Stimulated activated CD4-positive, alpha-beta T cell treated with anti-CD3 and anti-CD28 coated beads, Interleukin-4, amount 100 ng/mL, for 1 hour (primary cell): ENCODE data around the gene ZNF775.
"Not testable (repeated sequence)": the region's sequence is repeated elsewhere in the genome, so short reads cannot be mapped to it uniquely, and the experiment has no call there.

Source experiments
- DNase-seq: peaks from one replicate; pipeline ENCODE4 v3.0.0-alpha.2; 2020

Gene ZNF775

GRCh38 chr7:150383710-150384397 lies 4.7 kb downstream of the ZNF775 start:
- DNase-seq = no peak

- DNase-seq = no peak
Measured at GRCh38 chr7:150384406-150385301, 5.5 kb downstream of the ZNF775 start.

- DNase-seq = no peak
Measured at GRCh38 chr7:150385302-150385723, 6.2 kb downstream of the ZNF775 start.

- DNase-seq = not testable (repeated sequence)
Measured at GRCh38 chr7:150385884-150386283, 6.8 kb downstream of the ZNF775 start.

GRCh38 chr7:150388306-150388705 lies 9.2 kb downstream of the ZNF775 start:
- DNase-seq = no peak

GRCh38 chr7:150388709-150389531 lies 9.8 kb downstream of the ZNF775 start:
- DNase-seq = no peak

GRCh38 chr7:150389532-150389816 lies 10.3 kb downstream of the ZNF775 start:
- no peak for DNase-seq

- no peak for DNase-seq
Measured at GRCh38 chr7:150390205-150390604, 11.1 kb downstream of the ZNF775 start.

- no peak for DNase-seq
Measured at GRCh38 chr7:150393325-150393724, 14.2 kb downstream of the ZNF775 start.

GRCh38 chr7:150396426-150396825 lies 17.3 kb downstream of the ZNF775 start:
- no peak for DNase-seq

- no peak for DNase-seq
Measured at GRCh38 chr7:150396851-150397260, 17.7 kb downstream of the ZNF775 start.

- DNase-seq = no peak
Measured at GRCh38 chr7:150397346-150398107, 18.4 kb downstream of the ZNF775 start.

- no peak for DNase-seq
Measured at GRCh38 chr7:150398108-150398964, 19.2 kb downstream of the ZNF775 start.

- no peak for DNase-seq
Measured at GRCh38 chr7:150398965-150399320, 19.8 kb downstream of the ZNF775 start.

GRCh38 chr7:150399421-150400007 lies 20.4 kb downstream of the ZNF775 start:
- DNase-seq = no peak

- no peak for DNase-seq
Measured at GRCh38 chr7:150400008-150400787, 21.1 kb downstream of the ZNF775 start.

GRCh38 chr7:150400788-150401423 lies 21.8 kb downstream of the ZNF775 start:
- no peak for DNase-seq

GRCh38 chr7:150401424-150401790 lies 22.3 kb downstream of the ZNF775 start:
- no peak for DNase-seq

- DNase-seq = no peak
Measured at GRCh38 chr7:150401861-150402631, 22.9 kb downstream of the ZNF775 start.
